ENCODE measurements around the gene ALG14. TPM values are rescaled to one million over a fixed set of nuclear protein-coding genes. Genes with fewer than 3 reads are reported as not detected.

ALG14 gene
- total RNA-seq (ENCODE audit: low replicate concordance) = 5.0 and 5.5 TPM in 2 replicates
- long read RNA-seq, full-length matches to known transcripts = 12 of 16 reads
- long read RNA-seq, partial matches to known transcripts = 0 of 16 reads
- long read RNA-seq, other reads (novel, unspliced or antisense) = 4 of 16 reads

- no peaks in the 10 kb centered on the region for H3K9me3 Mint-ChIP-seq
- peak within 1 kb of the TSS; percentile 92 for H3K27ac Mint-ChIP-seq
These were observed at the start of gene ALG14 for GRCh38 chr1:95072532-95073419. Gene ALG14, minus strand, starts transcription at chr1:95072951. Its CDS starts 53 bp downstream, at chr1:95072898.

DNA sequence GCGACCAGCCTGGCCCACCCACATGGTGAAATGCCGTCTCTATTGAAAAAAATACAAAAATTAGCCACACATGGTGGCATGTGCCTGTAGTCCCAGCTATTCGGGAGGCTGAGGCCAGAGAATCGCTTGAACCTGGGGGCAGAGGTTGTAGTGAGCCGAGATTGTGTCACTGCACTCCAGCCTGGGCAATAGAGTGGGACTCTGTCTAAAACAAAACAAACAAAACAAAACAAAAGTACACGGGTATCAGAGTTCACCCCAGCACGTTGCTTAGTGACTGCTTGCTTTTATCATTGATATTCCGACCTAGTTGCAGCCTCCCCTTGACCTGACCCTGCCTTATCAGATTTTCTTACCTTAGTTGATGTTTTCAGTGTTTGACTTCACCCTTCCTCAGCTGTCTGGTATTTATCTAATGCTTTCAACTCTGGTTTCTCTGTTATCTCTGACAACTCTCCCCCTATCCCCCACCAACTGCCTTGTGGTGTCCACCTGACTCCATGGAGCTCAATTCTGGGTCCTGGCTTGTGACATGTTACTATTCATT lies 49.5 kb upstream of the ALG14 start:
- H3K36me3 Mint-ChIP-seq = no peaks in the 10 kb centered on the region

More at GRCh38 chr1:95072532-95073419, at the start of gene ALG14:
- Mint-ChIP-seq H3K4me1 (ENCODE audit: unreplicated experiment) (peaks cover 20% of the 10 kb centered on the region), H3K4me3 (peak within 1 kb of the TSS; percentile 99), H3K27me3 (no peaks in the 10 kb centered on the region), H3K36me3 (no peaks in the 10 kb centered on the region)
- TF ChIP-seq CTCF (conservative IDR thresholded peaks at IDR 0.05) = no peak
- DNase-seq (ENCODE audit: extremely low spot score, unreplicated experiment) = peak; percentile 92

GRCh38 chr1:95119273-95119672 lies 46.5 kb upstream of the ALG14 start:
- no peak for TF ChIP-seq CTCF (conservative IDR thresholded peaks at IDR 0.05)
- DNase-seq (ENCODE audit: extremely low spot score, unreplicated experiment) = no peak
- H3K36me3 Mint-ChIP-seq = no peaks in the 10 kb centered on the region
- peaks cover 44% of the 10 kb centered on the region for H3K27me3 Mint-ChIP-seq
- peak overlapping the region; percentile 91 for H3K4me3 Mint-ChIP-seq
- peaks cover 12% of the 10 kb centered on the region for H3K4me1 Mint-ChIP-seq (ENCODE audit: unreplicated experiment)
- no peak overlapping the region for H3K27ac Mint-ChIP-seq
- H3K9me3 Mint-ChIP-seq = no peaks in the 10 kb centered on the region

More for the DNA sequence above, 49.5 kb upstream of the ALG14 start:
- Mint-ChIP-seq H3K4me1 (ENCODE audit: unreplicated experiment) (peaks cover 5% of the 10 kb centered on the region), H3K27me3 (peaks cover 32% of the 10 kb centered on the region), H3K4me3 (peak overlapping the region; percentile 31), H3K27ac (no peak overlapping the region), H3K9me3 (no peaks in the 10 kb centered on the region)
- no peak for TF ChIP-seq CTCF (conservative IDR thresholded peaks at IDR 0.05)
- DNase-seq (ENCODE audit: extremely low spot score, unreplicated experiment) = no peak

GRCh38 chr1:95118710-95119109 lies 46.0 kb upstream of the ALG14 start:
- no peak for DNase-seq (ENCODE audit: extremely low spot score, unreplicated experiment)
- peaks cover 12% of the 10 kb centered on the region for H3K4me1 Mint-ChIP-seq (ENCODE audit: unreplicated experiment)
- H3K27me3 Mint-ChIP-seq = peaks cover 44% of the 10 kb centered on the region

DNA sequence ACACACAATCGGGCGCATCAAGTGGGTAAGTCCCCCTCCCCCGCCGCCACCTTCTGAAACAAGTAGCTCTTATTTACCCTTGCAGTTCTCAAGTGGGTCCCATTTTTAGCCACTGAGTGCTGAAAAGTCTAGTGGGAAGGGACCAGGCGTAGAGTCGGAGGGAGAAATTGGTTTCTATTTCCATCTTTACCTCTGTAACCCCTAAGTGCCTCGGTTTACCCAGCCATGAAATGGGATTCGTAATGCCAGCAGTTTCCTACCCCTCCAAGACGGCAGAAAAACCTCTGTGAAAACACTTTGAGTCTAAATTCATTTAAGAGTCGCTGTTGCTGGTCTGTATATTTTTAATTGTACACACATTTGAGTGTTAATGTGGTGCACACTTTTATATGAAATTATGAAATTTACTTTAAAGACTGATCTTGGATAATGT lies 45.3 kb upstream of the ALG14 start:
- no peak for DNase-seq (ENCODE audit: extremely low spot score, unreplicated experiment)
- no peak for TF ChIP-seq CTCF (conservative IDR thresholded peaks at IDR 0.05)
- H3K36me3 Mint-ChIP-seq = no peaks in the 10 kb centered on the region
- peaks cover 44% of the 10 kb centered on the region for H3K27me3 Mint-ChIP-seq
- H3K27ac Mint-ChIP-seq = peak overlapping the region; percentile 72
- peak overlapping the region; percentile 91 for H3K4me3 Mint-ChIP-seq
- peaks cover 12% of the 10 kb centered on the region for H3K4me1 Mint-ChIP-seq (ENCODE audit: unreplicated experiment)
- H3K9me3 Mint-ChIP-seq = no peaks in the 10 kb centered on the region

More at GRCh38 chr1:95118710-95119109, 46.0 kb upstream of the ALG14 start:
- Mint-ChIP-seq H3K4me3 (peak overlapping the region; percentile 91), H3K36me3 (no peaks in the 10 kb centered on the region), H3K27ac (peak overlapping the region; percentile 25), H3K9me3 (no peaks in the 10 kb centered on the region)
- no peak for TF ChIP-seq CTCF (conservative IDR thresholded peaks at IDR 0.05)
